Measurements from ENCODE around the gene TMEM184B.
A peak's percentile ranks its signal among the peaks of the same experiment; 100 is the strongest.

TMEM184B gene

GRCh38 chr22:38272373-38273134 lies at the start of gene TMEM184B:
TSS of gene TMEM184B (minus strand) at chr22:38273010. CDS start at chr22:38247961, 25,049 bp downstream.
- peak; percentile 68 for DNase-seq (ENCODE audit: low read depth)

- DNase-seq (ENCODE audit: low read depth): no peak
These were observed 48.0 kb upstream of the TMEM184B start for GRCh38 chr22:38320605-38321402.

GRCh38 chr22:38318792-38319773 lies 46.3 kb upstream of the TMEM184B start:
- no peak for DNase-seq (ENCODE audit: low read depth)

- no peak for DNase-seq (ENCODE audit: low read depth)
These were observed 45.3 kb upstream of the TMEM184B start for GRCh38 chr22:38317995-38318715.

GRCh38 chr22:38317122-38317994 lies 44.5 kb upstream of the TMEM184B start, which contains the start of gene CSNK1E:
TSS of gene CSNK1E (minus strand) at chr22:38317433. CDS start at chr22:38314157, 3,276 bp downstream.
- peak; percentile 44 for DNase-seq (ENCODE audit: low read depth)

GRCh38 chr22:38316364-38317121 lies 43.7 kb upstream of the TMEM184B start:
- DNase-seq (ENCODE audit: low read depth): no peak

- no peak for DNase-seq (ENCODE audit: low read depth)
These were observed 43.1 kb upstream of the TMEM184B start for GRCh38 chr22:38315823-38316363.

GRCh38 chr22:38314933-38315822 lies 42.4 kb upstream of the TMEM184B start:
- DNase-seq (ENCODE audit: low read depth): no peak

- no peak for DNase-seq (ENCODE audit: low read depth)
These were observed 41.5 kb upstream of the TMEM184B start for GRCh38 chr22:38314051-38314932.

- no peak for DNase-seq (ENCODE audit: low read depth)
These were observed 40.7 kb upstream of the TMEM184B start for GRCh38 chr22:38313384-38313955.

- DNase-seq (ENCODE audit: low read depth): no peak
These were observed 39.5 kb upstream of the TMEM184B start for GRCh38 chr22:38312261-38312800.

GRCh38 chr22:38311323-38311620 lies 38.5 kb upstream of the TMEM184B start:
- DNase-seq (ENCODE audit: low read depth): no peak

GRCh38 chr22:38310518-38311322 lies 37.9 kb upstream of the TMEM184B start:
- DNase-seq (ENCODE audit: low read depth): no peak

GRCh38 chr22:38309614-38310517 lies 37.1 kb upstream of the TMEM184B start:
- DNase-seq (ENCODE audit: low read depth): no peak
